Stomach (tissue), 9 donors: ENCODE results near the gene AAMDC. TPM values are rescaled to one million over a fixed set of nuclear protein-coding genes. Genes with fewer than 3 reads are reported as not detected.
A peak's percentile ranks its signal among the peaks of the same experiment; 100 is the strongest.
"Not testable (repeated sequence)": the region's sequence is repeated elsewhere in the genome, so short reads cannot be mapped to it uniquely, and the experiment has no call there.

ENCODE experiments used
- DNase-seq, 2 donors: peaks; one replicate each; pipeline versions ENCODE4 v3.0.0 to v3.0.0-alpha.2; 2013 to 2019
- H3K27ac ChIP-seq, 5 donors: fragments of 200-600 bp in 4 of 5; sonication (generic) in 4 of 5; one replicate each; pipeline ENCODE4 v1.5.1; 2013 to 2019; ENCODE audit warnings: mild to moderate bottlenecking in 1 of 5, moderate library complexity in 1 of 5
- H3K27me3 ChIP-seq, 3 donors: fragments of 200-600 bp; sonication (generic); one replicate each; pipeline ENCODE4 v1.5.1; 2017 to 2019; ENCODE audit warnings: mixed run types in 1 of 3
- H3K36me3 ChIP-seq, 4 donors: fragments of 200-600 bp; sonication (generic); 1 replicate in 3 of 4; 2 replicates in 1 of 4; pipeline ENCODE4 v1.5.1; 2016 to 2019
- H3K4me1 ChIP-seq, 4 donors: fragments of 200-600 bp; sonication (generic); one replicate each; pipeline ENCODE4 v1.5.1; 2016 to 2019
- H3K4me3 ChIP-seq, 4 donors: fragments of 200-600 bp; sonication (generic) in 3 of 4; one replicate each; pipeline ENCODE4 v1.5.1; 2016 to 2019; ENCODE audit warnings: mild to moderate bottlenecking in 1 of 4
- H3K9me3 ChIP-seq, 4 donors: fragments of 200-600 bp; sonication (generic); one replicate each; pipeline ENCODE4 v1.5.1; 2016 to 2019
- POLR2AphosphoS5 ChIP-seq, 3 donors: sonication (generic); formaldehyde crosslinking; IDR thresholded peaks; one replicate each; pipeline ENCODE4 v1.6.1; 2016; ENCODE audit warnings: antibody characterized with exemption in 3 of 3
- WGBS, 5 donors: extraction: QIAGEN DNeasy Blood & Tissue Kit in 3 of 5; methylation state at CpG; one replicate each; pipeline versions ENCODE4 v1.1.5 to v1.1.7; 2013 to 2018; 5-methylcytosine and 5-hydroxymethylcytosine counted together
- intact Hi-C: fragments of 100-400 bp; cut with DNase I; formaldehyde crosslinking; loops from one replicate; pipeline ENCODE4 v1.15.1; 2023; ENCODE audit warnings: low total_unique reads
- polyA plus RNA-seq, 3 donors: library from polyadenylated mRNA; stranded (reverse); fragments of 200-250 nt; gene quantifications; one replicate each; pipeline ENCODE4 v1.2.3, GENCODE V29; 2013
- small RNA-seq, 4 donors: library from RNA; depleted of rRNA; stranded (forward); fragments of <200 nt; gene quantifications; one replicate each; pipeline ENCODE3, GENCODE V24; 2016
- total RNA-seq, 5 donors: library from RNA; depleted of rRNA; stranded (reverse); fragments of >200 nt; gene quantifications; one replicate each; pipeline versions ENCODE4 v1.1.0 to v1.2.3, GENCODE V29; 2014 to 2016
- donor health status: healthy with polysubstance abuse.
- donor health status: Bipolar disorder and iron deficiency.
- donor health status: healthy.

AAMDC gene
- total and polyA plus RNA-seq, 8 donors, result 2.2 to 127 (median 32.7) TPM; not detected in 1

DNA sequence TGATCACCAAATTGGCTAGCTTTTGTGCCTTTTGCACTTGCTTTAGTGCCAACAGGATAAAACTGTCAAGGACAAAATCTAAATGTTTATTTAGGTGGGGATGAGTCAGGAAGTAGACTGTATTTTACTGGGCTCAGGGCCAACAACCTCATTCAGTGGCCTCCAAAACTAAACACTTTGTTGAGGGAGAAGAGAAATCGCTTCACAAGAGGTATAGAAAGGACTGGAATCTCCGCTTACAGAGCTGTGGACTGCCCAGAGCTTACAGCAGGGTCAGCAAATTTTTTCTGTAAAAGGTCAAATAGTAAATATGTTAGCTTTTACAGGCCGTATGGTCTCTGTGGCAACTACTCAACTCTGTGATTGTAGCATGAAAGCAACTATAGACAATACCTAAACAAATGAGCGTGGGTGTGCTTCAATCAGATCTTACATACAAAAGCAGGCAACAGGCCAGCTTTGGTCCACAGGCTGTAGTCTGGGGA lies 93.4 kb downstream of the AAMDC start:
- H3K9me3 ChIP-seq, intact Hi-C loops, H3K27me3 ChIP-seq, H3K4me3 ChIP-seq: not testable (repeated sequence)
- WGBS, 5 donors, result 19 to 40% (median 33%) methylated on average over 4 of the region's 4 CpGs
- Histone ChIP-seq H3K4me1 (peaks cover 5 to 23% (median 10%) of the 10 kb centered on the region in 4 donors), H3K27ac (peak overlapping the region in 1 of 5 donors; percentile 46), H3K36me3 (peaks cover 4 to 42% (median 26%) of the 10 kb centered on the region in 4 donors)
- peak in 1 of 3 donors; percentile 7 for TF ChIP-seq POLR2AphosphoS5 (IDR thresholded peaks at IDR 0.05)
- peak; percentile 29 to 71 for DNase-seq

DNA sequence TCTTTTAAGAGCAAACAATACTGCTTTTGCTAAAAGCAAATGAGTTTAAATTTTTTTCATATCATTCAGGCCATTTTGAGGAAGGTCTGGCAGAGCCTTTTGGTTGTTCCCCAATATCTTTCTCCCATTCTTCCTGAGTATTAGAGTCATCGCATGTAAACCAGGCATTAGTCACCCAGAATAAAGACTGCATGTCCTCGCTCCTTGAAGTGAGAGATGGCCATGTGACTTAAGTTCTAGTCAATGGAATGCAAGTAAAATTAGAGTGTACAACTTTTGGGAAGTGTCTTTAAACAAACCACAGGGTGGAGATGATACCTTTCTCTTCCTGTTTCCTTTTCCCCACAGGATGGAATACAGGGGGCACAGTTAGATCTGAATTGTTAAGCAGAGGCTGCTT lies 96.8 kb downstream of the AAMDC start:
- H3K4me3 ChIP-seq, DNase-seq, H3K27ac ChIP-seq, intact Hi-C loops, H3K9me3 ChIP-seq, H3K27me3 ChIP-seq: not testable (repeated sequence)
- Histone ChIP-seq H3K4me1 (peaks cover 5 to 23% (median 10%) of the 10 kb centered on the region in 4 donors), H3K36me3 (peaks cover 4 to 53% (median 36%) of the 10 kb centered on the region in 4 donors)
- 89 to 100% methylated on average over 1 of the region's 2 CpGs; no CpG with 5 or more reads in 3 of the 5 donors for WGBS, 5 donors

Small RNA genes within 50 kb of the gene (small RNA-seq; reads per million reads assigned to genes)
- gene AP002812.4, result 0 reads per million in 4 donors

Other genes starting within 250 kb of the AAMDC start
- gene AQP11, start 231.2 kb upstream of the AAMDC start, total RNA-seq, result 10 to 100 TPM in 1 of 5 donors, 1 to 10 TPM in 2, under 1 TPM in 1, not detected in 1; 0.72 to 16.1 (median 4.5) TPM
- gene AQP11, start 231.2 kb upstream of the AAMDC start, polyA plus RNA-seq, result under 1 TPM in 2 of 3 donors, not detected in 1; 0.38 to 0.68 TPM
- 10 to 100 TPM; 37.8 to 98.6 (median 81.1) TPM for gene CLNS1A, start 183.3 kb upstream of the AAMDC start, total RNA-seq
- 10 to 100 TPM; 78.4 to 92.9 (median 80.9) TPM for gene CLNS1A, start 183.3 kb upstream of the AAMDC start, polyA plus RNA-seq
- gene RSF1, start 422 bp upstream of the AAMDC start, total RNA-seq, result 100 to 1,000 TPM in 3 of 5 donors, 10 to 100 TPM in 2; 71.0 to 230 (median 125) TPM
- 10 to 100 TPM in 1 of 3 donors, 1 to 10 TPM in 2; 4.9 to 15.4 (median 5.9) TPM for gene RSF1, start 422 bp upstream of the AAMDC start, polyA plus RNA-seq
- gene INTS4, start 173.5 kb downstream of the AAMDC start, total RNA-seq, result 10 to 100 TPM; 10.7 to 92.8 (median 30.0) TPM
- 10 to 100 TPM; 12.4 to 16.9 (median 13.3) TPM for gene INTS4, start 173.5 kb downstream of the AAMDC start, polyA plus RNA-seq
- gene KCTD14, start 202.1 kb downstream of the AAMDC start, total RNA-seq, result 10 to 100 TPM in 4 of 5 donors, 1 to 10 TPM in 1; 2.3 to 62.0 (median 14.7) TPM
- 10 to 100 TPM in 2 of 3 donors, 1 to 10 TPM in 1; 8.9 to 27.2 (median 13.3) TPM for gene KCTD14, start 202.1 kb downstream of the AAMDC start, polyA plus RNA-seq
- gene THRSP, start 242.7 kb downstream of the AAMDC start, total RNA-seq, result under 1 TPM in 1 of 5 donors, not detected in 4; 0.55 TPM
- 1 to 10 TPM in 1 of 3 donors, under 1 TPM in 1, not detected in 1; 0.33 to 1.4 TPM for gene THRSP, start 242.7 kb downstream of the AAMDC start, polyA plus RNA-seq